Epithelial cell of proximal tubule (primary cell): Measurements from ENCODE around the gene CMC1. TPM values are rescaled to one million over a fixed set of nuclear protein-coding genes. Genes with fewer than 3 reads are reported as not detected.

Experiments
- DNase-seq: peaks from one replicate; pipeline ENCODE4 v3.0.0-alpha.2; 2011; ENCODE audit warnings: low read depth
- H3K4me3 ChIP-seq: 2 replicates; pipeline ENCODE4 v1.5.1; 2011; ENCODE audit warnings: low read depth, mild to moderate bottlenecking, low read length
- total RNA-seq: library from RNA; depleted of rRNA; stranded (reverse); fragments of >200 nt; gene quantifications from 2 replicates; pipeline ENCODE4 v1.2.3, GENCODE V29; 2015
- TF ChIP-seq, protein P1 (sequence below): conservative IDR thresholded peaks from 2 replicates; pipeline ENCODE4 v1.5.1; 2012; ENCODE audit warnings: low read depth, mild to moderate bottlenecking, low read length

The CMC1 gene
- total RNA-seq, 1 donor from 2014 or later: 17.0 TPM

DNA sequence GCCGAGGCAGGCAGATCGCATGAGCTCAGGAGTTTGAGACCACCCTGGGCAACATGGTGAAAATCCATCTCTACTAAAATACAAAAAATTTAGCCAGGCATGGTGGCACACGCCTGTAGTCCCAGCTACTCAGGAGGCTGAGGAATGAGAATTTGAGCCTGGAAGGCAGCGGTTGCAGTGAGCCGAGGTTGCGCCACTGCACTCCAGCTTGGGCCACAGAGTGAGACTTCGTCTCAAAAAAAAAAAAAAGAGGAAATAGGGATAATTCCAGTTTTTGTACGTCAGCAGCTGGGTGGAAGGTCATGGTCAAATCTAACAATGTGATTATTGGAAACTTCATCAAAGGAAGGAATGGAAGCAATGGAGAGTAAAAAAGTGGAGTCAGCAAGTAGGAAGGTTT lies 3.1 kb downstream of the CMC1 start:
- TF ChIP-seq, protein P1, sequence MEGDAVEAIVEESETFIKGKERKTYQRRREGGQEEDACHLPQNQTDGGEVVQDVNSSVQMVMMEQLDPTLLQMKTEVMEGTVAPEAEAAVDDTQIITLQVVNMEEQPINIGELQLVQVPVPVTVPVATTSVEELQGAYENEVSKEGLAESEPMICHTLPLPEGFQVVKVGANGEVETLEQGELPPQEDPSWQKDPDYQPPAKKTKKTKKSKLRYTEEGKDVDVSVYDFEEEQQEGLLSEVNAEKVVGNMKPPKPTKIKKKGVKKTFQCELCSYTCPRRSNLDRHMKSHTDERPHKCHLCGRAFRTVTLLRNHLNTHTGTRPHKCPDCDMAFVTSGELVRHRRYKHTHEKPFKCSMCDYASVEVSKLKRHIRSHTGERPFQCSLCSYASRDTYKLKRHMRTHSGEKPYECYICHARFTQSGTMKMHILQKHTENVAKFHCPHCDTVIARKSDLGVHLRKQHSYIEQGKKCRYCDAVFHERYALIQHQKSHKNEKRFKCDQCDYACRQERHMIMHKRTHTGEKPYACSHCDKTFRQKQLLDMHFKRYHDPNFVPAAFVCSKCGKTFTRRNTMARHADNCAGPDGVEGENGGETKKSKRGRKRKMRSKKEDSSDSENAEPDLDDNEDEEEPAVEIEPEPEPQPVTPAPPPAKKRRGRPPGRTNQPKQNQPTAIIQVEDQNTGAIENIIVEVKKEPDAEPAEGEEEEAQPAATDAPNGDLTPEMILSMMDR: no peak
- H3K4me3 ChIP-seq: no peak overlapping the region
- DNase-seq: no peak

DNA sequence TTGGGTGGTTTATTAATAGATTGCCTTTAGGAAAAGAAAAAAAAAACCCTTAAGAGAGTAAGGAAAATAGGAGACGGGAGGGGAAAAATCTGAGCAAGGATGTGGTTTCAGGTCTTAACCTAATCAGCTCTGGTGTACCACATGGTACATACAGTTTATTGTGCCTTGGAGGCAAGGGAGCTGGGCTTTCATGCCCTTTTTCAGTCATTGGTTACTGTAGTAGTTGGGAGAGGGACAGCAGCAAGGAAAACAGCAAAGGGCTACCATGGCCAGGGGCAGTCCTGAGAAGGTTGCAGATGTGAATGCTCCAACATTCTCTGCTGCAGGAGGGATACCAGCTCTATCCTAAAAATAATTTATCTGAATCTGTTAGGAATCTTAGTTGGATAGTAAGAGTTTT lies 5.9 kb downstream of the CMC1 start:
- no peak for DNase-seq
- H3K4me3 ChIP-seq: no peak overlapping the region
- TF ChIP-seq, protein P1: no peak

GRCh38 chr3:28250999-28251398 lies 9.6 kb downstream of the CMC1 start:
- no peak overlapping the region for H3K4me3 ChIP-seq
- DNase-seq: no peak
- TF ChIP-seq, protein P1: no peak

GRCh38 chr3:28252001-28252431 lies 10.6 kb downstream of the CMC1 start:
- no peak overlapping the region for H3K4me3 ChIP-seq
- TF ChIP-seq, protein P1: no peak
- no peak for DNase-seq

DNA sequence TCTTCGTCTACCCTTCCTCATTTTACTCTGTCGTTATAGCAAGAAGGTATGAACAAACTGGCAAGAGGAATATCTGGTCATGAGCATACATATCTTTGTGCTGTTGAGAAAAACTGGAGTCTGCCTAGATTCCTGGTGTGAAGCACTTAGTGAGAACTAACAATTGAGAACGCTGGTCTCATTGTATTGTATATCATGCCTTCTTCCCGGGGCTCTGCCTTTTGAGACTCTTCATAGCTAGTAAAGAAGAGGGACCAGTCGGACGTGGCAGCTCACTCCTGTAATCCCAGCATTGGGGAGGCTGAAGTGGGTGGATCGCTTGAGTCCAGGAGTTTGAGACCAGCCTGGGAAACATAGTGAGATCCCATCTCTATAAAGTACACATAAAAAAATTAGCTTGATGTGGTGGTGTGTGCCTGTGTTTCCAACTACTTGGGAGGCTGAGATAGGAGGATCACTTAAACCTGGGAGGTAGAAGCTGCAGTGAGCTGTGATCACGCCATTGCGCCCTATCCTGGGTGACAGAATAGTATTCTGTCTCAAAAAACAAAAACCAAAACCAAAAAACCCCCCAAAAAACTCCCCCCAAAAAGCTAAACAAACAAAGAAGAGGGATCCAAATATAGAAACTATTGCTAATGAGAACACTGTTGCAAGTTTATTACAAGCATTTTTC lies 11.8 kb downstream of the CMC1 start:
- no peak for DNase-seq
- TF ChIP-seq, protein P1: no peak
- no peak overlapping the region for H3K4me3 ChIP-seq

DNA sequence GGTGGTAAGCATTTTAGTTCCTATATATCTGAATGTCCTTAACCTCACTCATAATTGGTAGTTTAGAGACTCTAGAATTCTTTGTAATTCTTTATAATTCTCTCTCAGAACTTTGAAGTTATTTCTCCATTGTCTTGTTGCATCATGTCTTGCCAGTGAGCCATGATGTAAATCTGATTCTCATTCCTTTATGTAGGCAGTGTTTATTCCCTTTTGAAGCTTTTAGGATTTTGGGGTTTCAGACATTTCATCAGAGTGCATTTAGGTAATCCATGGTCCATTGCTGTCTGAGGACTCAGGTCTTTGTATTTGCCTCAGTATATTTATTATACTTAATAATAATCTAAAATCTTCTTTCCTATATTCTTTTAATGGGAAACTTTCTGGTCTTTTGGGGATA lies 20.6 kb downstream of the CMC1 start:
- no peak overlapping the region for H3K4me3 ChIP-seq
- TF ChIP-seq, protein P1: no peak
- no peak for DNase-seq

DNA sequence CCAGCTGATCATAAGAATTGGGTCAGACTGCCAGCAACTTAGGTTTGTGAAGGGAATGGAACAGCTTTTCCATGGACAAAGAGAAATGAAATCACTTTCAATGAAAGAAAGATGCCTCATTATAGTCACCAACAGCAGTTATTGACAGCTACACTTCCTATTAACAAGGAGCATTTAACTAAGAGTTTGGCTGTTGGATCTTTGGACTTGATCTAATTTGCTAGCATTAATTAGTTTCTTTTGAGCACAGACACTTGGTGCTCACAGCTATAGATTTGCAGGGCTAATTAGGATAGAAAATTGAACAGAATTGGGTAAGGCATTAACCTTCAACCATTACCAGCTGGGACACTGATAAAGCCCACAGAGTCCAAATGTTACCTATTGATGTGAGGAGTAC lies 24.2 kb downstream of the CMC1 start:
- TF ChIP-seq, protein P1: no peak
- no peak for DNase-seq
- H3K4me3 ChIP-seq: no peak overlapping the region
